OCI-LY1 (cell line): ENCODE measurements around the gene PHRF1.
A peak's percentile ranks its signal among the peaks of the same experiment; 100 is the strongest.

ENCODE experiments used
- H2AFZ ChIP-seq: fragments of 200-600 bp; sonication (generic), shearing (Covaris generic); 2 replicates; pipeline ENCODE4 v1.6.0; 2014; ENCODE audit warnings: antibody characterized with exemption, mild to moderate bottlenecking, low read length
- H3F3A ChIP-seq: fragments of 200-600 bp; sonication (generic), shearing (Covaris generic); 2 replicates; pipeline ENCODE4 v1.6.0; 2014; ENCODE audit warnings: mild to moderate bottlenecking, antibody characterized with exemption, low read length, moderate library complexity; ENCODE audit not compliant: insufficient read depth
- H3K27ac ChIP-seq: fragments of 200-600 bp; sonication (generic); 2 replicates; pipeline ENCODE4 v1.5.1; 2014; ENCODE audit warnings: low read length, mixed run types, mild to moderate bottlenecking, low read depth; ENCODE audit not compliant: poor library complexity, severe bottlenecking
- H3K27me3 ChIP-seq: fragments of 200-600 bp; sonication (generic); 2 replicates; pipeline ENCODE4 v1.6.0; 2014; ENCODE audit warnings: antibody characterized with exemption, mild to moderate bottlenecking, low read length, moderate library complexity; ENCODE audit not compliant: insufficient read depth
- H3K36me3 ChIP-seq: fragments of 200-600 bp; sonication (generic); 2 replicates; pipeline ENCODE4 v1.6.1; 2014; ENCODE audit warnings: mild to moderate bottlenecking, antibody characterized with exemption, low read length, moderate library complexity, mixed read lengths; ENCODE audit not compliant: insufficient read depth
- H3K4me1 ChIP-seq: fragments of 200-600 bp; sonication (generic); 2 replicates; pipeline ENCODE4 v1.5.1; 2014; ENCODE audit warnings: mild to moderate bottlenecking, low read length, moderate library complexity; ENCODE audit not compliant: insufficient read depth, severe bottlenecking
- H3K4me2 ChIP-seq: fragments of 200-600 bp; sonication (generic), shearing (Covaris generic); 2 replicates; pipeline ENCODE4 v1.6.1; 2014; ENCODE audit warnings: low read length
- H3K4me3 ChIP-seq: fragments of 200-600 bp; sonication (generic); 2 replicates; pipeline ENCODE4 v1.5.1; 2014; ENCODE audit warnings: low read length, low read depth, mild to moderate bottlenecking, mixed read lengths; ENCODE audit not compliant: poor library complexity, severe bottlenecking
- H3K79me2 ChIP-seq: fragments of 200-600 bp; shearing (Covaris generic); 2 replicates; pipeline ENCODE4 v1.6.1; 2016; ENCODE audit warnings: mixed run types, low read length, mixed read lengths; ENCODE audit not compliant: insufficient read depth
- H3K9ac ChIP-seq: fragments of 200-600 bp; sonication (generic), shearing (Covaris generic); 2 replicates; pipeline ENCODE4 v1.6.1; 2014; ENCODE audit warnings: mild to moderate bottlenecking, low read length, mixed read lengths
- H3K9me2 ChIP-seq: fragments of 200-600 bp; sonication (generic), shearing (Covaris generic); 2 replicates; pipeline ENCODE4 v1.6.1; 2014; ENCODE audit warnings: low read depth, mild to moderate bottlenecking, low read length, mixed read lengths
- H3K9me3 ChIP-seq: fragments of 200-600 bp; shearing (Covaris generic); 2 replicates; pipeline ENCODE4 v1.6.1; 2014; ENCODE audit warnings: low read length, mixed read lengths
- H4K20me1 ChIP-seq: fragments of 200-600 bp; sonication (generic), shearing (Covaris generic); 2 replicates; pipeline ENCODE4 v1.6.0; 2016; ENCODE audit warnings: mild to moderate bottlenecking, low read length; ENCODE audit not compliant: insufficient read depth
- EZH2 ChIP-seq: fragments of 200-600 bp; sonication (generic), shearing (Covaris generic); IDR thresholded peaks from 2 replicates; pipeline ENCODE4 v1.8.0; 2017; ENCODE audit warnings: borderline replicate concordance, mixed run types, mild to moderate bottlenecking, antibody characterized with exemption, low read length, moderate library complexity, mixed read lengths
- TF ChIP-seq, protein P1 (sequence below): fragments of 200-600 bp; sonication (generic), shearing (Covaris generic); IDR thresholded peaks from 2 replicates; pipeline ENCODE4 v1.5.1; 2017; ENCODE audit warnings: mild to moderate bottlenecking, antibody characterized with exemption, low read length, moderate library complexity, mixed read lengths

The PHRF1 gene

DNA sequence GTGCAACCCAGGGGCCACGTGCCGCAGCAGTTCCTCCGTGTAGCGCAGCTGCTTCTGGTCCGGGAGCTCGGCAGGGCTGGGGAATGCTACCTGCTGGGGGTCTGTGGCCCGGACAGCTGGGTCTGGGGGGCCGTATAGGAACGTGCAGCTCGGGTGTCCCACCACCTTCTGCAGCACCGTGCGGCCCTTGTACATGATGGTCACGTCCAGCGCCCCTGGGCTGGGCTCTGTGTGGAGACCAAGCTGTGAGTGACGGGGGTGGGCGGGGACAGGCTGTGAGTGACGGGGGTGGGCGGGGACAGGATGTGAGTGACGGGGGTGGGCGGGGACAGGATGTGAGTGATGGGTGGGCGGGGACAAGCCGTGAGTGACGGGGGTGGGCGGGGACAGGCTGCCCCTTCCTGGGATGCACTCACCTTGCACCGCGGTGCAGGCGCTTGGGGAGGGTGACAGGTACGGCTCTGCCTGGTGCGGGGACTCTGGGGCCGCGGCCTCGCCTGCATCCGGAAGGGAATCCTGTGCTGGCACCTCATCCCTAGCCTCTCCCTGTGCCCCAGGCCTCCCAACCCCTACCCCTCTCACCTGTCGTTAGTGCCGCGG, 37.2 kb downstream of the PHRF1 start:
- Histone ChIP-seq H3K9me3 (no peaks in the 10 kb centered on the region), H3K9me2 (no peaks in the 10 kb centered on the region), H3K4me2 (peak overlapping the region; percentile 55), H2AFZ (no peak overlapping the region), H3K4me1 (peaks cover 31% of the 10 kb centered on the region), H3K79me2 (no peaks in the 10 kb centered on the region), H3K4me3 (peak overlapping the region; percentile 30), H3K36me3 (peaks cover 48% of the 10 kb centered on the region), H3K27ac (peak overlapping the region; percentile 34), H3K27me3 (no peaks in the 10 kb centered on the region), H3F3A (no peaks in the 10 kb centered on the region), H4K20me1 (no peaks in the 10 kb centered on the region), H3K9ac (no peak overlapping the region)
- TF ChIP-seq, protein P1, sequence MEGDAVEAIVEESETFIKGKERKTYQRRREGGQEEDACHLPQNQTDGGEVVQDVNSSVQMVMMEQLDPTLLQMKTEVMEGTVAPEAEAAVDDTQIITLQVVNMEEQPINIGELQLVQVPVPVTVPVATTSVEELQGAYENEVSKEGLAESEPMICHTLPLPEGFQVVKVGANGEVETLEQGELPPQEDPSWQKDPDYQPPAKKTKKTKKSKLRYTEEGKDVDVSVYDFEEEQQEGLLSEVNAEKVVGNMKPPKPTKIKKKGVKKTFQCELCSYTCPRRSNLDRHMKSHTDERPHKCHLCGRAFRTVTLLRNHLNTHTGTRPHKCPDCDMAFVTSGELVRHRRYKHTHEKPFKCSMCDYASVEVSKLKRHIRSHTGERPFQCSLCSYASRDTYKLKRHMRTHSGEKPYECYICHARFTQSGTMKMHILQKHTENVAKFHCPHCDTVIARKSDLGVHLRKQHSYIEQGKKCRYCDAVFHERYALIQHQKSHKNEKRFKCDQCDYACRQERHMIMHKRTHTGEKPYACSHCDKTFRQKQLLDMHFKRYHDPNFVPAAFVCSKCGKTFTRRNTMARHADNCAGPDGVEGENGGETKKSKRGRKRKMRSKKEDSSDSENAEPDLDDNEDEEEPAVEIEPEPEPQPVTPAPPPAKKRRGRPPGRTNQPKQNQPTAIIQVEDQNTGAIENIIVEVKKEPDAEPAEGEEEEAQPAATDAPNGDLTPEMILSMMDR: no peak
- TF ChIP-seq EZH2: no peak

DNA sequence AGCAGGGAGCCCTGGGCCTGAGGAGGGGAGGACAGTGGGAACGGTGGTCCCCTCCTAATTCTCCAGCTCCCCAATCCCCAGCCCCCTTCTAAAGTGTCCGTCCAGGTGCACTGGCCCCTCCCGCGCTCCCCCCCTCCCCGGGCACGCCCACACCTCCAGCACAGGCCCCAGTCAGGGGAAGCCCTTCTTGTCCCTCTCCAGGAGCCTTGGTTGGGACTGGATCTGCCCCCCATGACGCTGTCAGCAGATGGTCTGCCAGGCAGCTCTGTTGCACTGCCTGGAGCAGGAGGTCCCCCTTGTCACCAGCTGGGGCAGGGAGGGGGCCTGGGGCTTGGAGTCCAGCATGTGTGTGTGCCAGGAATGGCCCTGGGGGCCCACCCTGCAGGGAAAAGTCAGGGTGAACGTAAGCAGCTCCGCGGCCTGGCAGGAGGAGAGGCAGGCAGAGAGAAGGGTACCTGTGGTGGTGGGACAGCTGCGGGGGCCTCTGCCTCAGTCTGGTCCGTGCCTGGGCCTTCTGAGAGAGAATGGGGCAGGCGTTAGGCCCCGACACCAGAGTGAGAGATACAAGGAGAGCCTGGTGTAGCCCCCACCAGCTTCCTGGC, 37.9 kb downstream of the PHRF1 start:
- Histone ChIP-seq H3K4me2 (peak overlapping the region; percentile 83), H3K79me2 (no peaks in the 10 kb centered on the region), H3K27ac (no peak overlapping the region), H3K9me2 (no peaks in the 10 kb centered on the region), H2AFZ (no peak overlapping the region), H3K9me3 (no peaks in the 10 kb centered on the region), H3K27me3 (no peaks in the 10 kb centered on the region), H3K4me1 (peaks cover 31% of the 10 kb centered on the region), H3K4me3 (peak overlapping the region; percentile 30), H3K9ac (no peak overlapping the region), H3K36me3 (peaks cover 41% of the 10 kb centered on the region), H4K20me1 (no peaks in the 10 kb centered on the region), H3F3A (no peaks in the 10 kb centered on the region)
- TF ChIP-seq, protein P1: no peak
- no peak for TF ChIP-seq EZH2

DNA sequence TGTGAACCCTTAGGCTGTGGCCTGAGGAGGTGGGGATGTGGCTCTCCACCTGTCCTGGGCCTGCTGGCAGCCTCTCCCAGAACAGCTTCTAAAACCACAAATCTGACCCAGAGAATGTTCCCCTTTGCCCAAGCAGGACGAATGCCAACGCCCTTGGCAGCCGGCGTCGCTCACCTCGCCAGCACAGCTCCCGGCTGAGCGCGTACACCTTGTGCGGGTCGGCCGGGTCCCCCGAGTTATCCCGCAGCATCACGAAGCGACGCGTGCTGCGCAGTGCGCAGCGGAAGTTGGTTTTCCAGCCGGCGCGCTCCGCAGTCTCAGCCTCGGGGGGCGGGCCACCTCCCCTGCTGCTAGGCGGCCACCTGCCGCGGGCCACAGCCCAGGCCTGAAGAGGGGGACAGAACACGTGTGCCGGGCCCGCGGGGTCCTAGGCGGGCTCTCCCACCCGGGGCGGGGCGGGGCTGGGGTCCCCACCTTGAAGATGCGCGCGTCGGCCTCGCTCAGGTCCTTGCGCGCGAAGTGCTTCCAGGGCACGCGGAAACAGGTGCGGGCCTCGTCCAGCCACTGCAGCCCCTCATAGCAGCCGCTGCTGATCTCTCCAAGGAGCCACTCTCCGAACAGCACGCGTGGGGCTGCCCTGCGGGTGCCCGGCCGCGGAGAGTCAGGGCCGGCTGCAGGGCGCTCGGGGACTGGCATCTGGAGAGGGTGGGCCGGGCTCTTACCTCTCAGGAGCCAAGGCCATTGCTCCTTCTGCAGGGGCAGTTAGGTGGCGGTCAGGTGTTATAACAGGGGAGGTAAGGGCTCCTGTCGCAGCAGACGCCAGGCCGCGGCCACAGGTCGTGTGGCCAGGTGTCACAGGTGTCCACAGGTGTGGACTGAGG, 38.6 kb downstream of the PHRF1 start:
- Histone ChIP-seq H3K27ac (no peak overlapping the region), H3K4me2 (peak overlapping the region; percentile 83), H3K36me3 (peaks cover 34% of the 10 kb centered on the region; the same call in 1 of the 2 replicates), H3K4me1 (peaks cover 31% of the 10 kb centered on the region), H3K27me3 (no peaks in the 10 kb centered on the region), H3K79me2 (no peaks in the 10 kb centered on the region), H3K9me2 (no peaks in the 10 kb centered on the region), H4K20me1 (no peaks in the 10 kb centered on the region), H3K4me3 (peak overlapping the region; percentile 65), H2AFZ (no peak overlapping the region), H3K9me3 (no peaks in the 10 kb centered on the region), H3K9ac (peak overlapping the region; percentile 61; the same call in 1 of the 2 replicates), H3F3A (no peaks in the 10 kb centered on the region)
- TF ChIP-seq, protein P1: no peak
- no peak for TF ChIP-seq EZH2
